A549 (cell line): ENCODE data around the gene PDHA2. TPM values are rescaled to one million over a fixed set of nuclear protein-coding genes. Genes with fewer than 3 reads are reported as not detected.

ENCODE experiments used
- ATAC-seq, 2 experiments: fragments of 200-7000 bp in 1 of 2; fragments of >200 bp in 1 of 2; cut with Nextera tagmentation in 1 of 2; cut with Tn5 transposase in 1 of 2; 3 replicates each; pipeline versions ENCODE4 v1.8.0 to v1.9.1; 2018 to 2020; ENCODE audit warnings: mild to moderate bottlenecking in 1 of 2, moderate library complexity in 1 of 2
- CTCF ChIA-PET: fragments of 300-600 bp; sonication (Branson Sonifier 250); formaldehyde crosslinking; extraction: SDS; loops from one replicate; lab custom pipeline; 2021; ENCODE audit warnings: antibody characterized with exemption, inconsistent platforms; lab: Yijun Ruan, JAX
- POLR2A ChIA-PET: fragments of 350-600 bp; formaldehyde crosslinking; extraction: SDS; loops from one replicate; lab custom pipeline; 2021; ENCODE audit warnings: antibody characterized with exemption, inconsistent platforms; lab: Yijun Ruan, JAX
- DNase-seq, 2 experiments: peaks; one replicate each; pipeline versions ENCODE4 v3.0.0 to v3.0.0-alpha.2; 2011 to 2016; ENCODE audit warnings: low read depth in 1 of 2, low spot score in 1 of 2
- FAIRE-seq: peaks from 2 replicates; lab custom pipeline; 2011; peaks lifted over from hg19 to GRCh38; lab: Jason Lieb, UNC
- H3K27ac ChIP-seq, 2 experiments: fragments of >200 bp; sonication (Bioruptor Twin); formaldehyde crosslinking; 3 replicates each; pipeline ENCODE4 v1.5.1; 2016 to 2017
- H3K4me1 ChIP-seq: fragments of >200 bp; sonication (Bioruptor Twin); formaldehyde crosslinking; 3 replicates; pipeline ENCODE4 v1.6.1; 2016
- H3K4me2 ChIP-seq: fragments of >200 bp; sonication (Bioruptor Twin); formaldehyde crosslinking; 3 replicates; pipeline ENCODE4 v1.6.1; 2016
- H3K4me3 ChIP-seq: fragments of >200 bp; sonication (Bioruptor Twin); formaldehyde crosslinking; 3 replicates; pipeline ENCODE4 v1.5.1; 2016
- H3K9me3 ChIP-seq: fragments of >200 bp; sonication (Bioruptor Twin); formaldehyde crosslinking; 3 replicates; pipeline ENCODE4 v1.6.1; 2016
- CHD4 ChIP-seq: fragments of 200-600 bp; sonication (generic); IDR thresholded peaks from 2 replicates; pipeline ENCODE4 v1.6.1; 2016; ENCODE audit warnings: antibody characterized with exemption, mild to moderate bottlenecking, borderline replicate concordance
- CTCF ChIP-seq: fragments of >200 bp; sonication (Bioruptor Twin); formaldehyde crosslinking; IDR thresholded peaks from 3 replicates; pipeline ENCODE4 v1.5.1; 2016
- EHMT2 ChIP-seq: fragments of 200-600 bp; sonication (generic); IDR thresholded peaks from 2 replicates; pipeline ENCODE4 v1.6.1; 2016; ENCODE audit warnings: antibody characterized with exemption, low read depth, mild to moderate bottlenecking, moderate library complexity
- FOSL2 ChIP-seq, 2 experiments: fragments of 450-650 bp in 1 of 2; fragments of >200 bp in 1 of 2; sonication (Bioruptor Twin) in 1 of 2; formaldehyde crosslinking; IDR thresholded peaks; 2 replicates each; pipeline versions ENCODE4 v1.5.0 to v1.6.1; 2016 to 2020; ENCODE audit warnings: mild to moderate bottlenecking in 1 of 2, moderate library complexity in 1 of 2
- GATA3 ChIP-seq: IDR thresholded peaks from 2 replicates; pipeline ENCODE4 v1.6.1; 2012; ENCODE audit warnings: borderline replicate concordance
- HDAC2 ChIP-seq: fragments of 200-600 bp; sonication (generic); IDR thresholded peaks from 2 replicates; pipeline ENCODE4 v1.6.1; 2016
- HEYL ChIP-seq: fragments of 250-450 bp; sonication (Bioruptor Pico); IDR thresholded peaks from 2 replicates; pipeline ENCODE4 v1.8.0; 2021; ENCODE audit warnings: mild to moderate bottlenecking, moderate library complexity
- HOXB5 ChIP-seq: fragments of 250-450 bp; sonication (Bioruptor Pico); IDR thresholded peaks from 2 replicates; pipeline ENCODE4 v1.5.0; 2020; ENCODE audit warnings: mild to moderate bottlenecking, moderate library complexity
- JUNB ChIP-seq: fragments of >200 bp; sonication (Bioruptor Twin); formaldehyde crosslinking; IDR thresholded peaks from 2 replicates; pipeline ENCODE4 v1.6.1; 2016
- KDM1A ChIP-seq: fragments of 200-600 bp; sonication (generic); IDR thresholded peaks from 2 replicates; pipeline ENCODE4 v1.6.1; 2016; ENCODE audit warnings: low read depth, mild to moderate bottlenecking
- MAZ ChIP-seq: fragments of 150-350 bp; IDR thresholded peaks from 2 replicates; pipeline ENCODE4 v1.6.1; 2014; ENCODE audit warnings: antibody characterized with exemption, low read depth, low read length, borderline replicate concordance
- MYC ChIP-seq: IDR thresholded peaks from 2 replicates; pipeline ENCODE4 v1.6.1; 2012; ENCODE audit warnings: mild to moderate bottlenecking, inconsistent platforms, low read length, improper control_type of control experiment, borderline replicate concordance
- PBX3 ChIP-seq: IDR thresholded peaks from 2 replicates; pipeline ENCODE4 v1.6.1; 2012
- PHF8 ChIP-seq: fragments of 200-600 bp; sonication (generic); IDR thresholded peaks from 2 replicates; pipeline ENCODE4 v1.6.1; 2016; ENCODE audit warnings: low read depth, mild to moderate bottlenecking, antibody characterized with exemption, moderate library complexity, borderline replicate concordance
- RAD21 ChIP-seq, 2 experiments: fragments of >200 bp in 1 of 2; sonication (Bioruptor Twin) in 1 of 2; formaldehyde crosslinking in 1 of 2; IDR thresholded peaks in 1 of 2; conservative IDR thresholded peaks in 1 of 2; 2 replicates in 1 of 2; 3 replicates in 1 of 2; pipeline ENCODE4 v1.6.1; 2012 to 2018; ENCODE audit warnings: inconsistent platforms in 1 of 2
- RARB ChIP-seq: fragments of 250-450 bp; sonication (Bioruptor Pico); IDR thresholded peaks from 2 replicates; pipeline ENCODE4 v1.8.0; 2021; ENCODE audit warnings: mild to moderate bottlenecking, moderate library complexity
- SREBF2 ChIP-seq: fragments of 450-650 bp; IDR thresholded peaks from 2 replicates; pipeline ENCODE4 v1.6.1; 2014; ENCODE audit warnings: mild to moderate bottlenecking, moderate library complexity
- TP53 ChIP-seq: fragments of 250-450 bp; sonication (Bioruptor Pico); IDR thresholded peaks from 2 replicates; pipeline ENCODE4 v1.5.0; 2021; ENCODE audit warnings: mild to moderate bottlenecking, moderate library complexity
- ZC3H11A ChIP-seq: fragments of 450-650 bp; IDR thresholded peaks from 2 replicates; pipeline ENCODE4 v1.6.1; 2014; ENCODE audit warnings: antibody characterized with exemption, mild to moderate bottlenecking
- ZFP36 ChIP-seq: fragments of 450-650 bp; IDR thresholded peaks from 2 replicates; pipeline ENCODE4 v1.6.1; 2014; ENCODE audit warnings: borderline replicate concordance; ENCODE audit not compliant: partially characterized antibody
- ZSCAN20 ChIP-seq: fragments of 250-450 bp; sonication (Bioruptor Pico); IDR thresholded peaks from 2 replicates; pipeline ENCODE4 v1.8.0; 2022; ENCODE audit warnings: mild to moderate bottlenecking, moderate library complexity
- WGBS: methylation state at CpG from one replicate; pipeline ENCODE4 v1.1.6; 2017; ENCODE audit errors: missing lambda C conversion rate; 5-methylcytosine and 5-hydroxymethylcytosine counted together
- polyA plus RNA-seq, 4 experiments: library from polyadenylated mRNA; depleted of rRNA in 3 of 4; stranded (reverse); fragments of >200 nt; fragmentation: RNase III in 1 of 4; extraction: RNeasy Plus Mini Kit Qiagen cat#74134 plus additional on column Dnase treatment in 1 of 4; gene quantifications; 2 replicates in 3 of 4; 3 replicates in 1 of 4; pipeline ENCODE4 v1.2.3, GENCODE V29; 2011 to 2017
- TF ChIP-seq, protein P1 (sequence below): IDR thresholded peaks from 2 replicates; pipeline ENCODE4 v1.6.1; 2012
- TF ChIP-seq, protein P2 (sequence below): fragments of >200 bp; sonication (Bioruptor Twin); formaldehyde crosslinking; IDR thresholded peaks from 3 replicates; pipeline ENCODE4 v1.6.1; 2016
- TF ChIP-seq, protein P3 (sequence below): fragments of 250-450 bp; sonication (Bioruptor Pico); IDR thresholded peaks from 2 replicates; pipeline ENCODE4 v1.5.0; 2021; ENCODE audit warnings: mild to moderate bottlenecking, moderate library complexity, borderline replicate concordance

The PDHA2 gene
- polyA plus RNA-seq, 2 of the 4 experiments (the other 2 are of a cell fraction) = not detected

GRCh38 chr4:95869961-95870500 is 30.1 kb downstream of the PDHA2 start:
- TF ChIP-seq PBX3 (no peak), EHMT2 (no peak), CHD4 (no peak), GATA3 (no peak), MYC (no peak), ZFP36 (no peak), HEYL (CRISPR knock-in tag) (no peak), ZC3H11A (no peak), FOSL2 (IDR thresholded peaks at IDR 0.05) (no peak), FOSL2 (CRISPR knock-in tag; IDR thresholded peaks at IDR 0.05) (no peak), HDAC2 (no peak), TP53 (CRISPR knock-in tag) (no peak), PHF8 (no peak), SREBF2 (no peak), RARB (CRISPR knock-in tag) (no peak)
- TF ChIP-seq, protein P1, sequence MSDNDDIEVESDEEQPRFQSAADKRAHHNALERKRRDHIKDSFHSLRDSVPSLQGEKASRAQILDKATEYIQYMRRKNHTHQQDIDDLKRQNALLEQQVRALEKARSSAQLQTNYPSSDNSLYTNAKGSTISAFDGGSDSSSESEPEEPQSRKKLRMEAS = no peak
- TF ChIP-seq, protein P2, sequence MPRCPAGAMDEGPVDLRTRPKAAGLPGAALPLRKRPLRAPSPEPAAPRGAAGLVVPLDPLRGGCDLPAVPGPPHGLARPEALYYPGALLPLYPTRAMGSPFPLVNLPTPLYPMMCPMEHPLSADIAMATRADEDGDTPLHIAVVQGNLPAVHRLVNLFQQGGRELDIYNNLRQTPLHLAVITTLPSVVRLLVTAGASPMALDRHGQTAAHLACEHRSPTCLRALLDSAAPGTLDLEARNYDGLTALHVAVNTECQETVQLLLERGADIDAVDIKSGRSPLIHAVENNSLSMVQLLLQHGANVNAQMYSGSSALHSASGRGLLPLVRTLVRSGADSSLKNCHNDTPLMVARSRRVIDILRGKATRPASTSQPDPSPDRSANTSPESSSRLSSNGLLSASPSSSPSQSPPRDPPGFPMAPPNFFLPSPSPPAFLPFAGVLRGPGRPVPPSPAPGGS = no peak
- TF ChIP-seq, all 56 proteins: peak for 0
- no peak overlapping the region for H3K4me2 ChIP-seq
- FAIRE-seq = no peak
- ChIA-PET POLR2A (no interaction called here), CTCF (no interaction called here)
- ATAC-seq = no peak
- no peak overlapping the region for H3K4me3 ChIP-seq
- no peaks in the 10 kb centered on the region for H3K4me1 ChIP-seq
- no peak overlapping the region for H3K27ac ChIP-seq
- 0% methylated on average over 1 of the region's 1 CpG for WGBS
- no peaks in the 10 kb centered on the region for H3K9me3 ChIP-seq
- no peak for DNase-seq

- FAIRE-seq (no peak), DNase-seq (no peak), ATAC-seq (no peak)
- POLR2A ChIA-PET = no interaction called here
- CTCF ChIA-PET = no interaction called here
- Histone ChIP-seq H3K4me1 (no peaks in the 10 kb centered on the region), H3K4me3 (no peak overlapping the region), H3K9me3 (no peaks in the 10 kb centered on the region), H3K4me2 (no peak overlapping the region), H3K27ac (no peak overlapping the region)
- WGBS = 96% methylated on average over 1 of the region's 1 CpG
- no peak for TF ChIP-seq JUNB
- no peak for TF ChIP-seq CTCF
- no peak for TF ChIP-seq HOXB5 (CRISPR knock-in tag)
- TF ChIP-seq, protein P3, sequence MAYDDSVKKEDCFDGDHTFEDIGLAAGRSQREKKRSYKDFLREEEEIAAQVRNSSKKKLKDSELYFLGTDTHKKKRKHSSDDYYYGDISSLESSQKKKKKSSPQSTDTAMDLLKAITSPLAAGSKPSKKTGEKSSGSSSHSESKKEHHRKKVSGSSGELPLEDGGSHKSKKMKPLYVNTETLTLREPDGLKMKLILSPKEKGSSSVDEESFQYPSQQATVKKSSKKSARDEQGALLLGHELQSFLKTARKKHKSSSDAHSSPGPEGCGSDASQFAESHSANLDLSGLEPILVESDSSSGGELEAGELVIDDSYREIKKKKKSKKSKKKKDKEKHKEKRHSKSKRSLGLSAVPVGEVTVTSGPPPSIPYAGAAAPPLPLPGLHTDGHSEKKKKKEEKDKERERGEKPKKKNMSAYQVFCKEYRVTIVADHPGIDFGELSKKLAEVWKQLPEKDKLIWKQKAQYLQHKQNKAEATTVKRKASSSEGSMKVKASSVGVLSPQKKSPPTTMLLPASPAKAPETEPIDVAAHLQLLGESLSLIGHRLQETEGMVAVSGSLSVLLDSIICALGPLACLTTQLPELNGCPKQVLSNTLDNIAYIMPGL = no peak
- no peak for TF ChIP-seq RAD21 (conservative IDR thresholded peaks at IDR 0.05 in 1 of 2, IDR thresholded peaks at IDR 0.05 in 1 of 2)
- TF ChIP-seq KDM1A = no peak
- no peak for TF ChIP-seq MYC
- TF ChIP-seq GATA3 = no peak
- TF ChIP-seq MAZ = no peak
- TF ChIP-seq ZSCAN20 (CRISPR knock-in tag) = no peak
- TF ChIP-seq ZFP36 = no peak
- TF ChIP-seq EHMT2 = no peak
These were observed 37.7 kb downstream of the PDHA2 start for GRCh38 chr4:95877636-95878035.
